VCaP (cell line): ENCODE results near the gene DLK1.

ENCODE experiments used
- H3K27ac ChIP-seq: fragments of 450-650 bp; 2 replicates; pipeline ENCODE4 v1.5.1; 2017
- TF ChIP-seq, protein P1 (sequence below): fragments of 450-650 bp; conservative IDR thresholded peaks from 2 replicates; pipeline ENCODE4 v1.5.1; 2017; ENCODE audit warnings: mild to moderate bottlenecking, moderate library complexity

DLK1 gene

DNA sequence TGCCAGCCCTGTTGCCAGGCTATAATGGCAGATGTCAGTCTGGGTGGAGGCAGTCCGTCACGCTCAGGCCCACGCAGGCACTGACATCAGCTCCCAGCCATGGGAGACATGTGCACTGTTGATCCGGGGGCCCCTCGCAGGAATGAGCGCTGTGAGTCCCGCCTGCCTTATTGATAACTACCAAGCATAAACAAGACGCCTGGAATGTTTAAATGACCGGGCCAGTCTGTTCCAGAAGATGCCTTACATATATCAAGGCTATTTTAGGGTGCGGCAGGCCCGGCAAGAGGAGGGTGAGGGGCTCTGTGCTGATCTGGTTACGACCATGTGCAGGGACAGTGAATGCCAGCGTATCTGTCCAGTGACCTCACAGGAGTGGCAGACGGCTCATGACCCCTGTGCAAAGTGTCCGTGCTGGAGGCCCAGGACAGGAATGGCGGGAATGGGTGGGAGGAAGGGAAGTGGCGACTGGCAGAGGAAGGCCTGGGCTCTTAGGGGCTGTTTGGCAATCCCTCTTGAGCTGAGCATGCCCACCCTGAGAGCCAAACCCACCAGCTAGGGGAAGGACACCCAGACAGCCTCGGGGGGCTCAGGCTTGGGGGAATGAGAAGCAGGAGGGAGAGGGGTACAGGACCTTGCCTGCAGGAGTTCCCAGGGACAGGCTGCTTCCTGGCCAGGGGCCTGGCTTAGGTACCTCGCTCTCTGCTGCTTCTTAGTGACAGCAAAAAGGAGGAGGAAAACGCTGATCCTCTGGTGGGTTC lies 49.3 kb downstream of the DLK1 start:
- TF ChIP-seq, protein P1, sequence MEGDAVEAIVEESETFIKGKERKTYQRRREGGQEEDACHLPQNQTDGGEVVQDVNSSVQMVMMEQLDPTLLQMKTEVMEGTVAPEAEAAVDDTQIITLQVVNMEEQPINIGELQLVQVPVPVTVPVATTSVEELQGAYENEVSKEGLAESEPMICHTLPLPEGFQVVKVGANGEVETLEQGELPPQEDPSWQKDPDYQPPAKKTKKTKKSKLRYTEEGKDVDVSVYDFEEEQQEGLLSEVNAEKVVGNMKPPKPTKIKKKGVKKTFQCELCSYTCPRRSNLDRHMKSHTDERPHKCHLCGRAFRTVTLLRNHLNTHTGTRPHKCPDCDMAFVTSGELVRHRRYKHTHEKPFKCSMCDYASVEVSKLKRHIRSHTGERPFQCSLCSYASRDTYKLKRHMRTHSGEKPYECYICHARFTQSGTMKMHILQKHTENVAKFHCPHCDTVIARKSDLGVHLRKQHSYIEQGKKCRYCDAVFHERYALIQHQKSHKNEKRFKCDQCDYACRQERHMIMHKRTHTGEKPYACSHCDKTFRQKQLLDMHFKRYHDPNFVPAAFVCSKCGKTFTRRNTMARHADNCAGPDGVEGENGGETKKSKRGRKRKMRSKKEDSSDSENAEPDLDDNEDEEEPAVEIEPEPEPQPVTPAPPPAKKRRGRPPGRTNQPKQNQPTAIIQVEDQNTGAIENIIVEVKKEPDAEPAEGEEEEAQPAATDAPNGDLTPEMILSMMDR = no peak
- H3K27ac ChIP-seq = no peak overlapping the region

DNA sequence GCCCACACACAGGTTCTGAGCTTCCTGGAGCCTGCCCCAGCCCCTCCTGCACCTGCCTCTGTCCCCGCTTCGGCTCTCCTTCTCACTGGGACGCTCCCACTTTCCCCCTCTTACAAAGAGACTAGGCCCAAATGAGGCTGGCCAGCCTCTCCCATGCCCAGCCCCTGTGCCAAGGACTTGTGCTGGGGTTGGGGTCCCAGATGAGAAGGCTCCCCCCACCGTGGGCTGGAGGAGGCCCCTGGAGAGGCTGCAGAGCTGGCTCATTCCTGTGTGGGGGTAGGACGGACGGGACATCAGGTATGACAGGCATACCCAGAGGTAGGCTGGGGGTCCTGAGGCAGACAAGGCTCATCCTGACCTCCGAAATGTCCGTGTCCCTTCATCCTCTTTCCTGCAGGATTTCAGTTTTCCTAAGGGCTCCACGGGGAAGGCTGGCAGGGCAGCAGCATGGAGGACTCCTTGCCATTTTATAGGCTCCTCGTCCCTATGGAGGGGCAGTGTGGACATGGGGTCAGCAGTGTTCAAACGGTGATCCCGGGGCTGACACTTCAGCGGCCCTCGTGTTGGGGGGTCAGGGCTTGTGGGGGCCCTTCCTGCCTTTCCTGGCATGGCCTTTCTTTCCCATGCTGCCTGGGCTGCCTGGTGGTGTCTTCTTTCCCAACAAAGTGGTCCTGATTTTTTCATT lies 50.1 kb downstream of the DLK1 start:
- no peak overlapping the region for H3K27ac ChIP-seq
- TF ChIP-seq, protein P1 = no peak

DNA sequence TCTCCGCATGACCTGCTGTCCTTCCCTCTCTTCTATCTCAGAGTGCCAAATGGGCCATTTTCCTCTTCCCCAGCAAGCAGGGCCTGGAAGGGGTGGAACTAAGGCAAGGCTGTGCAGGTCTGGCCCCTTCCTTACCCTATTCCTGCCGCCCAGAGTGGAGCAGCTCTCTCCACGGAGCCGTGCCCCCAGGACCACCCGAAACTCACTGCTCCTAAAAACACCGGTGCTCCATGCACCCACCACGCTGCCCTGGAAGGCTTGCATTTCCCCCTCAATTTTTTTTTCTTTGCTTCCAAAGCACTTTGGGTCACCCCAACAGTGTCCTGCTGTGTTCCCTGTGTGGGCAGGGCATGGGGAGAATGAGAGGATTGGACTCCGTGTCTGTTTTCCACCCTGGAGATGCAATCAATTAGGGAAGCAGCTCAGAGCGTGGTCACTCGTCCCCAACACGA lies 50.7 kb downstream of the DLK1 start:
- TF ChIP-seq, protein P1 = no peak
- H3K27ac ChIP-seq = no peak overlapping the region

DNA sequence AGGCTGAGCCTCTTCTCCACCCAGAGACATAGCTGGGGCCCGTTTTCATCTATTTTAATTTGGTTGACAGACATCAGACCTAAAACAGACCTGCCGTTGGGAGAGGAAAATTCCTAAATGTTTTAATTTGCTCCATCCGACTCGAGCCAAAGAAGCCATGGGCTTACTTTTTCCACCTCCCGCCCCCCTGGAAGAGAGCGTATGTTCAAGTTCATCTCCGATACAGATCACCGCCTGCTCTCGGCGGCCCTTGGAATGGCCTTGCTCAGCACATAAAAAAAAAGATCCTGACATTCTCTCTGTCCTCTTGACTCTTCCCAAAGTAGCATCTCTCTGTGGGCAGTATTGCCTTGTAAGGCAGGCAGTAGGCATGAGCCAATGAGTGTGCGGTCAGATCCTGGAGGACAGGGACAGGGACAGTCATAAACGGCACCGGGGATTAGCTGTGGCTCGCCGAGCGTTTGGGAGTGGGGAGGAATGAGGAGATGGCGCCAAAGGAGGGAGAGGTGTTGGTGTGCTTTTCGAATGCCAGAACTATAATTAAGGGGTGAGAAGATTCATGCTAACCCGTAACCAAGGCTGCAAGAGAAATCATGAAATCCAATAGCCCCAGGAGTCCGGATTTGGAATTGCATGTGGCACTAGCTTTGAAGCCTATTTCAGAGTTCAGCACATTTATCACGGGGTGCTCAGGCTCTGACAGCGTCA lies 51.3 kb downstream of the DLK1 start:
- TF ChIP-seq, protein P1 = no peak
- H3K27ac ChIP-seq = no peak overlapping the region

DNA sequence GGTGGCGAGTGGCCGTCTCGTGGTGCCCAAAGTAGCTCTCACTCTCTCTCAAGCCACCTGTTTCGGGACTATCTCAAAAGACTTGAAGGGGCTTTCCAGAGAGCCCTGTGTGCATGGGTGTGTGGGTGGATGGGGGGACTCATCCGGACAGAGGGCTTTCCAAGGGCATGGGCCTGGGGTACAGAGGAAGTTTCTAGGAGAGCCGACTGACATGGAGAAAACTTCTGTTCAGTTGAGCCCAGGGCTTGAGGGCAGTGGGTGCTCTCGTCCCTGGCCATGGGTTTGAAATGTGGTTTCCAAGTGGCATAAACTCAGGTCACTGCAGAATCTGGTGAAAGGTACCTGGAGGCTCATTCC lies 51.8 kb downstream of the DLK1 start:
- TF ChIP-seq, protein P1 = no peak

DNA sequence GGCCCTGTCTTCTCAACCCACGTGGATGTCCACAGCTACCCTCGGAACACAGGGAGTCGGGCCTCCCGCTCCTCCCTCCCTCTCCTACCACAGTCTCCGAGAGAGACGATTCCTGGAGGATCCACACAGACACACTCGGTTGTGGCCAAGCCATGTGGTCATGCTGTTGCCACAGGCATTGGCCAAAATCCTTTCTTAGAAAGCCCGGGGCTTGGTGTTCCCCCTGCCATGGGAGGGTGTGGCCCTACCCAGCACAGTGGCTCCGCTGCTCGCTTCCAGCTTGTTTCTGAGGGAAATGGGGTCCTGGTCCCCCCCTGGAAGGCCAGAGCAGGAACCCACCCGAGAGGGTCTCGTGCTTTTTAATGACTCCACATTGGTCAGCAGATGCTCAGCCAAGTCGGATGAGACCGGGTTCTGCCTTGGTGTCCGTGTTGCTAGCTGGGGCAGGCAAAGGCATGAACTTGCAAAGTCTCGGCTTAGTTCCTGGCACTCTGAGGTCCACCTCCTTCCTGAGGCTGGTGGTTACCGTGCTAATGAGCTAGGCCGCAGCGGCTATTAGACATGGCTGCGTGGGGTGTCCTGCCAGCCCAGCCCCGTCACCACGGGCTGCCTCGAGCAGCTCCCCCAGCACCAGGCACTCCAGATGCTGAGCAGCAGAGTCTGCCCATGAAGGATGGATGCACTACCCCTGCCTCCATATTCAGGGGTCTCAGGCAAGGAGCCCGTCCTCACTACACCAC lies 52.4 kb downstream of the DLK1 start:
- H3K27ac ChIP-seq = no peak overlapping the region
- TF ChIP-seq, protein P1 = no peak

More for the DNA sequence above, 51.8 kb downstream of the DLK1 start:
- no peak overlapping the region for H3K27ac ChIP-seq

DNA sequence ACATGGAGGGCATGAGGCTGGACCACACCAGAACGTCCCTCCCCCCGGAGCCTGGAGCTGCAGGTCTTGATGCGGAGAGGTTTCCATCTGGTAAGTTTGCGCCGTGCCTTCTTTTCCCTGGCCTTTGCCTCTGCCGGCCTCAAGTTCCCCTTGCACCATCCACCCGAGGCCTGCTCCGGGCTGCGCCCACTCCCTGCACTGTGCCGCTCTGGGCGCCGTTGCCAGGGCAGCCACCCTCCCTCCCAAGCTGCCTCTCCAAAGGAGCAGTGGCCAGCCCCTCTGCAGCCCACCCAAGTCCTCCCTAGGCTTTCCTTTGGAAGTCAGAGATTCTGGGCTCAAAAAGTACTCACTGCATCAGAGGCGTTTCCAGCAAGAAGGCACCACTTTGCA lies 53.0 kb downstream of the DLK1 start:
- TF ChIP-seq, protein P1 = no peak
- H3K27ac ChIP-seq = no peak overlapping the region
